Stimulated activated naive CD8-positive, alpha-beta T cell treated with anti-CD3 and anti-CD28 coated beads, Interleukin-15, Interleukin-2, amounts not matched to agents 100 ng/mL and 50 ng/mL, for 24 hours (primary cell): Measurements from ENCODE around the gene PROSER1.

Experiments
- H3K27ac Mint-ChIP-seq: one replicate; pipeline ENCODE4 v1.8.0; 2021; ENCODE audit warnings: mild to moderate bottlenecking, mixed read lengths
- H3K27me3 Mint-ChIP-seq: one replicate; pipeline ENCODE4 v1.8.0; 2021; ENCODE audit warnings: mixed read lengths
- H3K36me3 Mint-ChIP-seq: one replicate; pipeline ENCODE4 v1.8.0; 2021; ENCODE audit warnings: low read depth, mixed read lengths
- H3K4me1 Mint-ChIP-seq: one replicate; pipeline ENCODE4 v1.8.0; 2021; ENCODE audit warnings: low read depth, mixed read lengths
- H3K4me3 Mint-ChIP-seq: one replicate; pipeline ENCODE4 v1.8.0; 2021; ENCODE audit warnings: mild to moderate bottlenecking, mixed read lengths
- H3K9me3 Mint-ChIP-seq: one replicate; pipeline ENCODE4 v1.8.0; 2021; ENCODE audit warnings: mixed read lengths

The PROSER1 gene

DNA sequence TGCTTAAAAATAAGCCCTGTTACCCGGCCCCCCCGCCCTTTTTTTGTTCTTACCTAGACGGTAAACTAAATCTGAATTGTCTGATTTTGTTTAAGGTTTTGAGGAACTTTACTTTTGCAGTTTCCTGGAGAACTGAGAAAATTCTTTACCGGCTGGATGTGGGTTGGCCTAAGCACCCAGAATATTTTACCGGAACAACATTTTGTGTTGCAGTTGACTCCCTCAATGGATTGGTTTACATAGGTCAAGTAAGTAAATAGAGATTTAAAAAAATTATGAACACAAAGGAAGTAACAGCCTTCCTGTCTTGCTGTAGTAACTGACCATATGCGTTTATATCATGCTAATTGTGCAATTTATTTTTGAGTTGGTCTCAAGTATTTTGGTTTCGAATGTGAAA is 1.2 kb upstream of the PROSER1 start:
- Mint-ChIP-seq H3K27ac (peak overlapping the region; percentile 99), H3K27me3 (no peaks in the 10 kb centered on the region), H3K4me1 (peaks cover 56% of the 10 kb centered on the region), H3K4me3 (peak overlapping the region; percentile 100), H3K9me3 (no peaks in the 10 kb centered on the region), H3K36me3 (peaks cover 31% of the 10 kb centered on the region)

DNA sequence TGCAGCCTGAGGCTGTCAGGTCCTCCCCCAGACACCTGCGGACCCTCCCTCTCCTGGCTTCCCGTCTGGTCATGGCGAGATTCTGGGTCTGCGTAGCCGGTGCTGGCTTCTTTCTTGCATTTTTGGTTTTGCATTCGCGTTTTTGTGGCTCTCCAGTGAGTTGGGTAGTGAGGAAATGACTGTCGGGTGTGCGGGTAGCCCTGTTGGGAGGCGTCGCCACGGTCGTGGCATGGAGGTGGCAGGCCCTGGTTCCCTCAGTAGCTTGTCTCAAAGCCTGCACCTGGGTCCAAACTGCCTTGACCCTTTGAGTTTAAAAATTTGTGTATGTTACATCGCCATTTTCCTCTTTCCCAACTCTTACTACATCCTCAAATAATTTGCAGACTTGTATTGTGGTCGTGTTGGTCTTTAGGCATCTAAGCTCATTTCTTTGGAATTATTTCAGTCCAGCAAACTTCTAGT is 711 bp upstream of the PROSER1 start:
- Mint-ChIP-seq H3K27ac (peak overlapping the region; percentile 99), H3K9me3 (no peaks in the 10 kb centered on the region), H3K4me1 (peaks cover 60% of the 10 kb centered on the region)

DNA sequence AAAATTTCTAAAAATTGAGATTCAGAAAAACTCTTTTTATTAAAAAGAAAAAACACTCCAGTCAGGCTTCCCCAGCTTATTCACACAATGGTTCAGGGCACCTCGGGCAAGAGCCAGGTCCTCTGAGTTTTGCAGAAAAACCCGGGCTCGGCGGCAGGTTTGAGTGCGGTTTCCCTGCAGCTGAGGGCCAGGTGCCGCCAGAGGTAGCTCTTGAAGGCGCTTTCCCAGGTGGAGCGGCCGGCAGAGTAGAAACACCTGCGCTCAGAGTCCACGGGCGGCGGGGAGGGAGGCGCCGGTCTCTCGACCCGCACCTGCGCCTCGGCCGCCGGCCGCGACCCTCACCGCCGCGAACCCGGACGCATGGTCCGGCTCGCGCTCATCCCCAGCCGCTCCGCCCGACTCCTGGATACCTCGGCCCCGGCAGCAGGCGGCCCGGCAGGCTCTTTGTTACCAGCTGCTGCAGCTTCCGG is 444 bp downstream of the PROSER1 start:
- Mint-ChIP-seq H3K4me1 (peaks cover 60% of the 10 kb centered on the region), H3K36me3 (peaks cover 27% of the 10 kb centered on the region), H3K4me3 (peak overlapping the region; percentile 100), H3K9me3 (no peaks in the 10 kb centered on the region), H3K27ac (peak overlapping the region; percentile 71), H3K27me3 (no peaks in the 10 kb centered on the region)

More for the DNA sequence above, 711 bp upstream of the PROSER1 start:
- Mint-ChIP-seq H3K4me3 (peak overlapping the region; percentile 100), H3K36me3 (peaks cover 31% of the 10 kb centered on the region), H3K27me3 (no peaks in the 10 kb centered on the region)

DNA sequence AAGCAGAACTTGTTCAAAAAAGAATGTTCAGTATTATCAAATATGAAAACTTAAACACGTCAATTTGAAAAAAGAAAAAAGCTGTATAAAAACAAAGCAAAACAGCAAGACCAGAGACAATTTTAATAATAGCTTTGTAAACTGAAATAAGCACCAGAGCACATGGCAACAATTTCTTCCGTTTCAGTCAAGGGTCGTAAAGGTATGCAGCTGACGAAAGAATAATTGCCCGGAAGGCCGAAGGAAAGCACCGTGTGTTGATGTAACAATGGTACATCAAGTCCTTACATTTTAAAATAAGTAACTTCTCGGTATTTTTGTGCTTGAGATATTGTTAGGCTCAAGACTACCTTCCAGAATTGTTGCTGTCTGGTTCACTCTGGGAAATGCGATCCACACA is 1.7 kb downstream of the PROSER1 start:
- Mint-ChIP-seq H3K9me3 (no peaks in the 10 kb centered on the region), H3K27me3 (no peaks in the 10 kb centered on the region), H3K4me1 (peaks cover 65% of the 10 kb centered on the region), H3K27ac (peak overlapping the region; percentile 71), H3K4me3 (peak overlapping the region; percentile 100), H3K36me3 (peaks cover 36% of the 10 kb centered on the region)

DNA sequence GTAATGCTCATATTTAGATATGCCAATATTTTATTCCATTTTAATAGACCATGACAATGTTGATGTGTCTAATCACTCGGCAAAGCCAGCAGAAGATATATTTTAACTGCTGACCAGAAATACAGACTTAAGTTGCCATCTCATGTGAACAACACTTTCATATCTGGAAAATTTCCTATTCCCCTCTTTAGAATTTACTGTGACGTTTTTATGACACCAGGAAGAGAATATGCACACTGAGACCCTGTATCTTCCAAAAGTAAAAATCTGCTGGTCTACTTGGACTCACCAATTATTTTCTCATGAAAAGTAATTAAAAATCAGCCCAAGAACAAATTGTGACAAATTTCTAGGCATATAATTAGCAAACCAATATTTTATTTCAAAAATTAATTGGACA is 2.1 kb downstream of the PROSER1 start:
- Mint-ChIP-seq H3K27ac (peak overlapping the region; percentile 71), H3K4me3 (peak overlapping the region; percentile 100), H3K36me3 (peaks cover 34% of the 10 kb centered on the region), H3K4me1 (peaks cover 62% of the 10 kb centered on the region), H3K27me3 (no peaks in the 10 kb centered on the region), H3K9me3 (no peaks in the 10 kb centered on the region)

DNA sequence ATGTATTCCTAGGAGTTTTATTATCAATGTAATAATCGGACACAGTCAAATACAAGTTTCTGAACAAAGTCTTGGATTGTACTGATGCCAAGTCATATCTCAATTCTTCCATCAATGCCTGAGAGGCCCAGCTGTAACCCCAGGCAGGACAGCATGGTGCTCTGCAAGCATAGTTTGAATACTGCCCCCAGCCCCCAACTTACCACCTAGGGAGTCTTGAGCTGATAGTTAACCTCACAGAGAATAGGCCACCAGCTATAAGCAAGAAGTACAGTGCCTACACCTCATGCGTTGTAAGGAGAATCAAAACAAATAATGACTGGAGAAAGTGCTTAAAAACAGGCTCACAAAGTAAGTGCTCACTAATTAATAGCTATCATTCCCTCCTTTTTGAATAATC is 2.7 kb downstream of the PROSER1 start:
- Mint-ChIP-seq H3K36me3 (peaks cover 28% of the 10 kb centered on the region), H3K4me1 (peaks cover 56% of the 10 kb centered on the region), H3K27ac (peak overlapping the region; percentile 71), H3K9me3 (no peaks in the 10 kb centered on the region), H3K27me3 (no peaks in the 10 kb centered on the region), H3K4me3 (peak overlapping the region; percentile 100)

DNA sequence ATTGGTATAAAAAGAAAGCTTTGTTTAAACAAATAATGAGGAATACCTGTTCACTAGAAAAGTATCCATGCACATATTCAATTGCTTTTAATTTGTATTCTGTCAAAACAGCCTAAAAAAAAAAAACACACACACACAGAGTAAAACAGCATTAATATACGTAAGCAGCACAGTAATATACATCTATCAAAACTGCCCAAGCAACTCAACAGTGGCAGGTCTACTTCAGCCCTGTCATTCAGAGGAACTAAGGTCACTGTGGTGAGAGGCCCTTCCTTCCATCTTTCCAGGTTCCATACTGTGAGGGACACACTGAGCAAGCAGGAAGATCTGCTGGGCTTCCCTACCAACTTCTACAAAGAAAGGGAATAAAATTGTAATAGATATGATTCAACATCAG is 3.8 kb downstream of the PROSER1 start:
- Mint-ChIP-seq H3K4me3 (peak overlapping the region; percentile 100), H3K4me1 (peaks cover 45% of the 10 kb centered on the region), H3K27me3 (no peaks in the 10 kb centered on the region), H3K9me3 (no peaks in the 10 kb centered on the region), H3K36me3 (peaks cover 34% of the 10 kb centered on the region), H3K27ac (peak overlapping the region; percentile 8)

DNA sequence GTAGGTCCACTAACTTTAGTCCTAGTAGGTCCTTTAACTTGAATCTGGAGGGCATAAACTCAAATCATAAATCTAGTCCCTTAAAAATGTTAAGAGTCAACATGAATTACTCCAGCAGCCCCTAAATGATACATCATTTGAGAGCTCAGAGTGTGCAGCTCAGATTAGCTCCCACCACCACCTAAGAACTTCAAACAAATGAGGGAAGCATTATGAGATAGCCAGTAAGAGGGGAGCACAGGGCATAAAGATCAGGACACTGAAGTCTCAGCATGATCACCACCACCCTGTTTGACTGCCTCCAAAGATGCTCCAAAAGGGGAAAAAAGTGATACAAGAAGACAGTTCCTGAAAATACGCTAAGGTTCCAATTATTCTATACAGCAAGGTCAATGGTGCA is 5.7 kb downstream of the PROSER1 start:
- Mint-ChIP-seq H3K36me3 (peaks cover 50% of the 10 kb centered on the region), H3K27me3 (no peaks in the 10 kb centered on the region), H3K4me3 (no peak overlapping the region), H3K4me1 (peaks cover 40% of the 10 kb centered on the region), H3K9me3 (no peaks in the 10 kb centered on the region), H3K27ac (no peak overlapping the region)

DNA sequence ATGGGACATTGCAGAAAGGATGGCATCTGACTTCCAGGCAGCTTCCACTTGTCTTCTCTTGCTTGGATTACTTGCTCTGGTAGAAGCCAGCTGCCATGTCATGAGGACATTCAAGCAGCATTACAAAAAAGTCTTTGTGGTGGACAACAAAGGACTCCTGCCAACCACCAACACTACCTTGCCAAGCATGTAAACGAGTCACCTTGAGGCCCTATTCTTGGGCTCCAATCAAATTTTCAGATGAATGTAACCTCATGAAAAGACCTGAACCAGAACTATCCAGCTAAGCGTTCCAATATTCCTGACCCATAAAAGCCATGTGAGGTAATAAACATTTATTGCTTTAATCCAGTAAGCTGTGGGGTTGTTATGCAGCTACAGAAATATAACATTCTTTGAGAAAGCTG is 12.5 kb downstream of the PROSER1 start:
- no peaks in the 10 kb centered on the region for H3K9me3 Mint-ChIP-seq
- no peaks in the 10 kb centered on the region for H3K4me1 Mint-ChIP-seq
- H3K4me3 Mint-ChIP-seq = no peak overlapping the region
- no peaks in the 10 kb centered on the region for H3K27me3 Mint-ChIP-seq
- H3K36me3 Mint-ChIP-seq = peaks cover 81% of the 10 kb centered on the region
- H3K27ac Mint-ChIP-seq = no peak overlapping the region

DNA sequence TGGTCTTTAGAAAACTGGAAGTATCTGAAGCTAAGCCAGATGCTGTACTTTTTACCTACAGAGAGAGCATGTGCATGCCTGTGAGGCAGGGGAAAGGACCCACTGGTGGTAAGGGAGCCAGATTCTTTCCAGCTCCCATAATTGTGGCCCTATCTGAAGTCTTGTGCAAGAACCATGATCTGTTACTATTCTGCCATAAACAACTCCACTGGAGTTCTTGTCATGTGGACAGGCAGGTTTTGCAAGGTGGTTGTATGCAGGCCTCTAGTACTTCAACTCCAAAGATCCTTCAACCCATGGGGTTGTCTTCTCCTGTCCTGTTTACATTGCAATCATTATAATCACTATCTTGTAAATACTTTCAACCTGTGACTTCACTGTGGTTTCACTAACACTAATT is 14.1 kb downstream of the PROSER1 start:
- H3K4me3 Mint-ChIP-seq = no peak overlapping the region
- peaks cover 83% of the 10 kb centered on the region for H3K36me3 Mint-ChIP-seq
- H3K27ac Mint-ChIP-seq = no peak overlapping the region
- H3K9me3 Mint-ChIP-seq = no peaks in the 10 kb centered on the region
- H3K27me3 Mint-ChIP-seq = no peaks in the 10 kb centered on the region
- no peaks in the 10 kb centered on the region for H3K4me1 Mint-ChIP-seq

DNA sequence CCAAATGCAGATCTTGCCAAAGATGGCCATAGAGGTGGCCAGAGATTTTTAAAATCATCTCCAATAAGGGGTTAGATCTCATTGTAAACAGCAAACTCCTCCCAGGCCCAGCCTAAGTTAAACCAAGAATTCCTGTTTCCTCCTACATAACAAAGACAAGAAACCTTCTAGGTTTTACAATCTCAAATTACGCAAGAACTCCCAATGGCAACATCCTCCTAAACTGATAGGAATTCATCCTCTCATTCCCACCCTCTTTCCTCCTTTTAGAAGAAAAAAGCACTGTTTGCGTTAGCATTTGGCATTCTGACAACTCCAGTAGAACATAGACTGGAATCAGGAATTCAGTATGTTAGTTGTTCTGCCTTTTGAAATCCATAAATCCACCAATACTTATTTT is 14.6 kb downstream of the PROSER1 start:
- H3K36me3 Mint-ChIP-seq = peaks cover 86% of the 10 kb centered on the region
- H3K9me3 Mint-ChIP-seq = no peaks in the 10 kb centered on the region
- H3K27ac Mint-ChIP-seq = no peak overlapping the region
- no peaks in the 10 kb centered on the region for H3K4me1 Mint-ChIP-seq
- H3K27me3 Mint-ChIP-seq = no peaks in the 10 kb centered on the region
- H3K4me3 Mint-ChIP-seq = no peak overlapping the region

DNA sequence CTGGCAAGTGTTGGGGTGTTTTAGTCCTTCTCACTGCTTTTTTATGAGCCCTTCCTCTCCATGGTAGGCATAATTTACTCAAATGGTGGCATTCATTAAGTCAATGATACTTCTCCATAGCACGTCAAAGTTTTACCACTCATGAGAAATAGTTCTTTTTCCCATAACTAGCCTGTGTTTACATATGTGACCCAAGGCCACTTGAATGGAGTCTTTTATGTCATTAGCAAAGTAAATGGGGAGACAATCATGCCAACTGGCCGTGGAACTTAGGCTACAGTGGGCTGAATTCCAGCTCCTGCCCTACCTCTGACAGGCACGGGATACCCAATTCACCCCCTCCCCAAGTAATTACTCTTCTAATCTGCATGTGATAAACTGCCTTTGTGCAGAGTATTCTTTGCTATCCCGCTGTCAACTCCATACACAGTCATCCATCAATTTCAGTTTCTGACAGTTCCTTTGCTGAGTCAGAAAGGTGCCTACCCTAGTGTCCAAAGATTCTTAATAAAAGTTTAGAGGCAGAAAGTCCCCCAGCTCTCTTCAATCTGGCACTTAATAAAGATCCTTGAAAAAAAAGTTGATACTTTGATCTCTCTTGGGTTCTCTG is 16.9 kb downstream of the PROSER1 start:
- H3K27ac Mint-ChIP-seq = no peak overlapping the region
- peaks cover 81% of the 10 kb centered on the region for H3K36me3 Mint-ChIP-seq
- H3K27me3 Mint-ChIP-seq = no peaks in the 10 kb centered on the region
- H3K9me3 Mint-ChIP-seq = no peaks in the 10 kb centered on the region
- H3K4me3 Mint-ChIP-seq = no peak overlapping the region
- peaks cover 9% of the 10 kb centered on the region for H3K4me1 Mint-ChIP-seq

DNA sequence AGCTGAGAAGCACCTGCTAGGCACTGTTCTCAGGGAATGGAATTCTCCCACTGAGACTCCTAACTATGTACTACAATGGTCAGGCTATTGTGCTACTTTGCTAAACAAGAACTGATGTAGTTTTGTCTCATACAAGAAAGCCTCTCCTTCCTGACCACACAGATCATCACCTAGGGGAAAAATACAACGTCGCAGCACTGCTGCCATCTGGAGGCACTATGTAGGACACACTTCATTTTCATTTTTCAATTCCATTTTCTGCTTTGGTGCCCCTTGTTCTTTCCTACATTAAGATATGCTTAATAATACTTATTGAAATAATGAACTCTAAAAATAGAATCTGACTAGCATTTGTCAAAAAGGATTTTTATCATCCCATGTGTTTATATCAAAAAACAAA is 21.1 kb downstream of the PROSER1 start:
- Mint-ChIP-seq H3K4me3 (no peak overlapping the region), H3K4me1 (peaks cover 9% of the 10 kb centered on the region), H3K27me3 (no peaks in the 10 kb centered on the region), H3K36me3 (peaks cover 81% of the 10 kb centered on the region), H3K27ac (no peak overlapping the region), H3K9me3 (no peaks in the 10 kb centered on the region)

DNA sequence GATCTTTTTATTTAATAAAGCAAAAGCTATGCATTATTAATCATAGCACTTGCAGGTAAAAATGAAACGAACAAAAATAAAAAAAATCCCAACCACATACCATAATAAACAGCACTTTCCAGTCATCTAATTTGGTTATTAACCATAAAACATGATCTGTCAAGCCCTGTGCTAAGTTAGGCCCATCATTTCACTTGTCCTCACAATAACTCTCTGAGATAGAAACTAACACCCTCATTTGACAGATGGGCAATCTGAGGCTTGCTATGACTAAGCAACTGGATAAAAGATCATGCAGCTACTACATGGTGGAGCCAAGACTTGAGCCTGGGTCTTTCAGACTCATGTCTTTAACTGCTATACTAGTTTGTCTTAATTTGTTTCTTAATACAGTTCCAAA is 21.8 kb downstream of the PROSER1 start:
- Mint-ChIP-seq H3K36me3 (peaks cover 81% of the 10 kb centered on the region), H3K27me3 (no peaks in the 10 kb centered on the region), H3K9me3 (no peaks in the 10 kb centered on the region), H3K4me1 (peaks cover 9% of the 10 kb centered on the region), H3K4me3 (no peak overlapping the region), H3K27ac (no peak overlapping the region)

DNA sequence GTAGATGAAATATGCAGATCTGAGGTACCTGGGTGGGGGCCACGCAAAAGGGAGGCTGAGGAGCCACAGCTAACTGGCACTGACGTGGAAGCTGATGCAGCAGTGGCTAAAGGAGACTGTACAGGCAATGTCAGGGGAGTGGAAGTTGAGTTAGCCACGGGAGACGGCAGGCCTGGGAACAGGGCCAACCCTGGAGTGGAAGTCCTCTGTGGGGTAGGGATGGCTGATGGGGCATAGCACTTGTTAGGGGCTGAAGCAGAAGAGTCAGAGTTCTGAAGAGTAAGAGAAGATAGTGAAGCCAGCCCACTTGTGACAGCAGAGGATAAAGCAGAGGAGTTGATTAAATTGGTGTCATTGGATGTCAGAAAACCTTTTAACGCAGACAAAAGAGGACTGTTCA is 24.4 kb downstream of the PROSER1 start:
- peaks cover 9% of the 10 kb centered on the region for H3K4me1 Mint-ChIP-seq
- H3K4me3 Mint-ChIP-seq = no peak overlapping the region
- no peaks in the 10 kb centered on the region for H3K27me3 Mint-ChIP-seq
- H3K36me3 Mint-ChIP-seq = peaks cover 80% of the 10 kb centered on the region
- H3K27ac Mint-ChIP-seq = peak overlapping the region; percentile 63
- H3K9me3 Mint-ChIP-seq = no peaks in the 10 kb centered on the region

DNA sequence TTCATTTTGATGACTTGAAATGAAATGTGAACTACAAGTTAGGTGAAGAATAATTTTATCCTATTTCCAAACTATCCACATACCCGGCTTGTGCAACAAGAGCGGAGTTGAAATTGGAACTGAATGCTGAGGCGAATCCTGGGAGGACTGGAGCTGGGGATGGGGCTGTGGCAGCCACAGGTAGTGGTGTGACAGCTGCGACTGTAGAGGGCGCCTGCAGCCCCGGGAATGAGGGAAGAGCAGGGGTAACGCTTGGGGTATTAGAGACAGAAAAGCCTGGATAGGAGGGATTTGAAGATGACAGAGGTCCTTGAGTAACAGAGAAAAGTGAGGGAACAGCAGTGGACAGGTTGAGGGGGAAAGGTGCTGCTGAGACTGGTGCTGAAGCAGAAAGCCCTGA is 25.3 kb downstream of the PROSER1 start:
- Mint-ChIP-seq H3K27ac (no peak overlapping the region), H3K4me1 (peaks cover 5% of the 10 kb centered on the region), H3K4me3 (no peak overlapping the region), H3K9me3 (no peaks in the 10 kb centered on the region), H3K27me3 (no peaks in the 10 kb centered on the region), H3K36me3 (peaks cover 82% of the 10 kb centered on the region)
